Smooth muscle cell (in vitro differentiated cells): ENCODE results near the gene XYLT1. TPM values are rescaled to one million over a fixed set of nuclear protein-coding genes. Genes with fewer than 3 reads are reported as not detected.

Experiments used
- DNase-seq: peaks from one replicate; lab custom pipeline; 2025; ENCODE audit not compliant: unreplicated experiment; lab: John Stamatoyannopoulos, UW
- H2AFZ ChIP-seq: fragments of 200-600 bp; sonication (generic); 2 replicates; pipeline ENCODE4 v1.6.0; 2016; ENCODE audit warnings: antibody characterized with exemption, low read depth, mild to moderate bottlenecking
- H3F3A ChIP-seq: fragments of 200-600 bp; sonication (generic); 2 replicates; pipeline ENCODE4 v1.6.0; 2017; ENCODE audit warnings: antibody characterized with exemption, low read depth
- H3K27ac ChIP-seq: fragments of 200-600 bp; sonication (generic); 2 replicates; pipeline ENCODE4 v1.5.1; 2016; ENCODE audit warnings: low read depth, mild to moderate bottlenecking
- H3K27me3 ChIP-seq: fragments of 200-600 bp; sonication (generic); 2 replicates; pipeline ENCODE4 v1.6.1; 2016; ENCODE audit warnings: low read depth, mild to moderate bottlenecking
- H3K36me3 ChIP-seq: fragments of 200-600 bp; sonication (generic); 2 replicates; pipeline ENCODE4 v1.5.1; 2016; ENCODE audit warnings: low read depth
- H3K4me1 ChIP-seq: fragments of 200-600 bp; sonication (generic); 2 replicates; pipeline ENCODE4 v1.5.1; 2016; ENCODE audit warnings: low read depth
- H3K4me2 ChIP-seq: fragments of 200-600 bp; sonication (generic); 2 replicates; pipeline ENCODE4 v1.6.0; 2016; ENCODE audit warnings: mild to moderate bottlenecking
- H3K4me3 ChIP-seq: fragments of 200-600 bp; sonication (generic); 2 replicates; pipeline ENCODE4 v1.5.1; 2016; ENCODE audit warnings: mild to moderate bottlenecking
- H3K79me2 ChIP-seq: fragments of 200-600 bp; sonication (generic); 2 replicates; pipeline ENCODE4 v1.6.0; 2016; ENCODE audit warnings: low read depth, mild to moderate bottlenecking
- H3K9ac ChIP-seq: fragments of 200-600 bp; sonication (generic); 2 replicates; pipeline ENCODE4 v1.6.0; 2016; ENCODE audit warnings: low read depth
- H3K9me3 ChIP-seq: fragments of 200-600 bp; sonication (generic); replicated peaks from 2 replicates; pipeline ENCODE4 v1.5.1; 2016; ENCODE audit warnings: low read depth
- H4K20me1 ChIP-seq: fragments of 200-600 bp; sonication (generic); 2 replicates; pipeline ENCODE4 v1.6.0; 2016; ENCODE audit warnings: low read depth
- CTCF ChIP-seq: fragments of 200-600 bp; sonication (generic); IDR thresholded peaks from 2 replicates; pipeline ENCODE4 v1.5.1; 2017; ENCODE audit warnings: borderline replicate concordance, mild to moderate bottlenecking, antibody characterized with exemption; ENCODE audit not compliant: insufficient read depth, poor library complexity, severe bottlenecking
- WGBS: methylation state at CpG from one replicate; pipeline ENCODE4 v1.1.7; 2016; ENCODE audit warnings: low lambda C conversion rate; 5-methylcytosine and 5-hydroxymethylcytosine counted together
- polyA plus RNA-seq: library from polyadenylated mRNA; unstranded; fragments of >200 nt; fragmentation: Nextera tagmentation; extraction: Ambion mirVana; gene quantifications from 2 replicates; pipeline ENCODE4 v1.2.1, GENCODE V29; 2016
- total RNA-seq: library from RNA; depleted of rRNA; stranded (reverse); fragments of >200 nt; gene quantifications from 2 replicates; pipeline ENCODE4 v1.2.3, GENCODE V29; 2014

The XYLT1 gene
- total and polyA plus RNA-seq, 2 experiments from 2014 or later = 9.5 to 19.9 TPM

GRCh38 chr16:17272716-17273115, 198.0 kb downstream of the XYLT1 start:
- Histone ChIP-seq H3F3A (no peaks in the 10 kb centered on the region), H3K4me2 (peak overlapping the region; percentile 58), H2AFZ (no peak overlapping the region), H3K4me3 (no peak overlapping the region), H3K27me3 (no peaks in the 10 kb centered on the region), H3K27ac (peak overlapping the region; percentile 47), H4K20me1 (peaks cover 94% of the 10 kb centered on the region), H3K4me1 (peaks cover 6% of the 10 kb centered on the region), H3K79me2 (no peaks in the 10 kb centered on the region), H3K9me3 (no peaks in the 10 kb centered on the region), H3K9ac (peak overlapping the region; percentile 31), H3K36me3 (no peaks in the 10 kb centered on the region)
- 68% methylated on average over 10 of the region's 10 CpGs for WGBS
- DNase-seq = no peak
- TF ChIP-seq CTCF = no peak

- H3K4me2 ChIP-seq = no peak overlapping the region
- no peaks in the 10 kb centered on the region for H3K79me2 ChIP-seq
- H3K9me3 ChIP-seq = no peaks in the 10 kb centered on the region
- H3F3A ChIP-seq = no peaks in the 10 kb centered on the region
- H3K27ac ChIP-seq = no peak overlapping the region
- peak; percentile 9 for DNase-seq
- WGBS = 78% methylated on average over 4 of the region's 4 CpGs
- H3K4me3 ChIP-seq = no peak overlapping the region
- H2AFZ ChIP-seq = no peak overlapping the region
- peaks cover 91% of the 10 kb centered on the region for H4K20me1 ChIP-seq
- no peaks in the 10 kb centered on the region for H3K36me3 ChIP-seq
- no peak overlapping the region for H3K9ac ChIP-seq
- no peaks in the 10 kb centered on the region for H3K27me3 ChIP-seq
- TF ChIP-seq CTCF = no peak
- H3K4me1 ChIP-seq = peaks cover 6% of the 10 kb centered on the region
These were observed 199.1 kb downstream of the XYLT1 start for GRCh38 chr16:17271687-17272086.

GRCh38 chr16:17270683-17271109, 200.1 kb downstream of the XYLT1 start:
- Histone ChIP-seq H3K9ac (no peak overlapping the region), H3F3A (no peaks in the 10 kb centered on the region), H4K20me1 (peaks cover 91% of the 10 kb centered on the region), H3K4me1 (peaks cover 6% of the 10 kb centered on the region), H3K27ac (no peak overlapping the region), H2AFZ (no peak overlapping the region), H3K4me2 (no peak overlapping the region), H3K9me3 (no peaks in the 10 kb centered on the region), H3K4me3 (no peak overlapping the region), H3K27me3 (no peaks in the 10 kb centered on the region), H3K79me2 (no peaks in the 10 kb centered on the region), H3K36me3 (no peaks in the 10 kb centered on the region)
- no peak for TF ChIP-seq CTCF
- WGBS = 89% methylated on average over 6 of the region's 6 CpGs
- no peak for DNase-seq

GRCh38 chr16:17270111-17270510, 200.6 kb downstream of the XYLT1 start:
- no peaks in the 10 kb centered on the region for H3K79me2 ChIP-seq
- H3K4me1 ChIP-seq = peaks cover under 1% of the 10 kb centered on the region
- no peak for DNase-seq
- no peaks in the 10 kb centered on the region for H3F3A ChIP-seq
- no peaks in the 10 kb centered on the region for H3K27me3 ChIP-seq
- H2AFZ ChIP-seq = no peak overlapping the region
- no peak overlapping the region for H3K4me3 ChIP-seq
- no peak for TF ChIP-seq CTCF
- H3K9me3 ChIP-seq = no peaks in the 10 kb centered on the region
- no peak overlapping the region for H3K27ac ChIP-seq
- 95% methylated on average over 3 of the region's 3 CpGs for WGBS
- no peak overlapping the region for H3K9ac ChIP-seq
- no peak overlapping the region for H3K4me2 ChIP-seq
- peaks cover 91% of the 10 kb centered on the region for H4K20me1 ChIP-seq
- no peaks in the 10 kb centered on the region for H3K36me3 ChIP-seq
